Stomach (tissue), 9 donors: Measurements from ENCODE around the gene WNT4. TPM values are rescaled to one million over a fixed set of nuclear protein-coding genes. Genes with fewer than 3 reads are reported as not detected.
A peak's percentile ranks its signal among the peaks of the same experiment; 100 is the strongest.

Experiments used
- DNase-seq, 2 donors: peaks; one replicate each; pipeline versions ENCODE4 v3.0.0 to v3.0.0-alpha.2; 2013 to 2019
- H3K27ac ChIP-seq, 5 donors: fragments of 200-600 bp in 4 of 5; sonication (generic) in 4 of 5; one replicate each; pipeline ENCODE4 v1.5.1; 2013 to 2019; ENCODE audit warnings: mild to moderate bottlenecking in 1 of 5, moderate library complexity in 1 of 5
- H3K27me3 ChIP-seq, 3 donors: fragments of 200-600 bp; sonication (generic); one replicate each; pipeline ENCODE4 v1.5.1; 2017 to 2019; ENCODE audit warnings: mixed run types in 1 of 3
- H3K36me3 ChIP-seq, 4 donors: fragments of 200-600 bp; sonication (generic); 1 replicate in 3 of 4; 2 replicates in 1 of 4; pipeline ENCODE4 v1.5.1; 2016 to 2019
- H3K4me1 ChIP-seq, 4 donors: fragments of 200-600 bp; sonication (generic); one replicate each; pipeline ENCODE4 v1.5.1; 2016 to 2019
- H3K4me3 ChIP-seq, 4 donors: fragments of 200-600 bp; sonication (generic) in 3 of 4; one replicate each; pipeline ENCODE4 v1.5.1; 2016 to 2019; ENCODE audit warnings: mild to moderate bottlenecking in 1 of 4
- H3K9me3 ChIP-seq, 4 donors: fragments of 200-600 bp; sonication (generic); one replicate each; pipeline ENCODE4 v1.5.1; 2016 to 2019
- CTCF ChIP-seq, 7 experiments: fragments of 450-650 bp in 4 of 7; fragments of 200-600 bp in 3 of 7; sonication (generic) in 3 of 7; IDR thresholded peaks; one replicate each; pipeline ENCODE4 v1.5.1; 2016 to 2019; ENCODE audit warnings: antibody characterized with exemption in 7 of 7, control low read depth in 2 of 7, mild to moderate bottlenecking in 1 of 7
- EP300 ChIP-seq: sonication (generic); formaldehyde crosslinking; IDR thresholded peaks from one replicate; pipeline ENCODE4 v1.6.1; 2017; ENCODE audit warnings: antibody characterized with exemption
- POLR2A ChIP-seq, 4 donors: fragments of 450-650 bp; IDR thresholded peaks; one replicate each; pipeline ENCODE4 v1.6.1; 2016; ENCODE audit warnings: antibody characterized with exemption in 4 of 4, control low read depth in 2 of 4, mild to moderate bottlenecking in 1 of 4, moderate library complexity in 1 of 4
- POLR2AphosphoS5 ChIP-seq, 3 donors: sonication (generic); formaldehyde crosslinking; IDR thresholded peaks; one replicate each; pipeline ENCODE4 v1.6.1; 2016; ENCODE audit warnings: antibody characterized with exemption in 3 of 3
- WGBS, 5 donors: extraction: QIAGEN DNeasy Blood & Tissue Kit in 3 of 5; methylation state at CpG; one replicate each; pipeline versions ENCODE4 v1.1.5 to v1.1.7; 2013 to 2018; 5-methylcytosine and 5-hydroxymethylcytosine counted together
- intact Hi-C: fragments of 100-400 bp; cut with DNase I; formaldehyde crosslinking; loops from one replicate; pipeline ENCODE4 v1.15.1; 2023; ENCODE audit warnings: low total_unique reads
- polyA plus RNA-seq, 3 donors: library from polyadenylated mRNA; stranded (reverse); fragments of 200-250 nt; gene quantifications; one replicate each; pipeline ENCODE4 v1.2.3, GENCODE V29; 2013
- total RNA-seq, 5 donors: library from RNA; depleted of rRNA; stranded (reverse); fragments of >200 nt; gene quantifications; one replicate each; pipeline versions ENCODE4 v1.1.0 to v1.2.3, GENCODE V29; 2014 to 2016
- donor health status: healthy with polysubstance abuse.
- donor health status: Bipolar disorder and iron deficiency.
- donor health status: healthy.

Gene WNT4
- total and polyA plus RNA-seq, 8 donors = 0.58 to 10.0 (median 4.5) TPM

- Histone ChIP-seq H3K27me3 (peaks cover 0 to 4% (median 0%) of the 10 kb centered on the region in 3 donors), H3K9me3 (no peaks in the 10 kb centered on the region), H3K27ac (no peak overlapping the region), H3K4me3 (no peak overlapping the region), H3K4me1 (peaks cover 5 to 11% (median 11%) of the 10 kb centered on the region in 4 donors), H3K36me3 (peaks cover 0 to 8% (median under 1%) of the 10 kb centered on the region in 4 donors)
- no peak for DNase-seq
- intact Hi-C loops = no loop called here
- TF ChIP-seq POLR2AphosphoS5 (IDR thresholded peaks at IDR 0.05) = no peak
- TF ChIP-seq CTCF (IDR thresholded peaks at IDR 0.05) = no peak
- TF ChIP-seq POLR2A (IDR thresholded peaks at IDR 0.05) = no peak
- no peak for TF ChIP-seq EP300
- WGBS, 5 donors = 70 to 95% (median 94%) methylated on average over 3 of the region's 3 CpGs
Measured at GRCh38 chr1:22127731-22128130, 15.2 kb downstream of the WNT4 start.

- intact Hi-C loops = no loop called here
- peaks cover 0 to under 1% (median 0%) of the 10 kb centered on the region in 3 donors for H3K27me3 ChIP-seq
- H3K4me3 ChIP-seq = no peak overlapping the region
- peaks cover 0 to 8% (median 2%) of the 10 kb centered on the region in 4 donors for H3K36me3 ChIP-seq
- no peaks in the 10 kb centered on the region for H3K9me3 ChIP-seq
- TF ChIP-seq CTCF (IDR thresholded peaks at IDR 0.05) (no peak), POLR2AphosphoS5 (IDR thresholded peaks at IDR 0.05) (no peak), EP300 (no peak), POLR2A (IDR thresholded peaks at IDR 0.05) (no peak)
- 78 to 86% (median 80%) methylated on average over 6 of the region's 6 CpGs for WGBS, 5 donors
- DNase-seq = no peak
- H3K27ac ChIP-seq = no peak overlapping the region
- H3K4me1 ChIP-seq = peaks cover 4 to 6% (median 6%) of the 10 kb centered on the region in 4 donors
Measured at GRCh38 chr1:22127248-22127647, 15.6 kb downstream of the WNT4 start.

GRCh38 chr1:22126531-22126930, 16.4 kb downstream of the WNT4 start:
- Histone ChIP-seq H3K9me3 (no peaks in the 10 kb centered on the region), H3K27ac (no peak overlapping the region), H3K4me3 (no peak overlapping the region), H3K36me3 (peaks cover 0 to 10% (median 3%) of the 10 kb centered on the region in 4 donors), H3K4me1 (no peaks in the 10 kb centered on the region), H3K27me3 (no peaks in the 10 kb centered on the region)
- peak in 1 of 2 donors; percentile 51 for DNase-seq
- intact Hi-C loops = no loop called here
- TF ChIP-seq POLR2AphosphoS5 (IDR thresholded peaks at IDR 0.05) (no peak), CTCF (IDR thresholded peaks at IDR 0.05) (no peak), EP300 (no peak), POLR2A (IDR thresholded peaks at IDR 0.05) (no peak)
- WGBS, 5 donors = 77 to 91% (median 86%) methylated on average over 11 to 12 of the region's 12 CpGs

GRCh38 chr1:22124592-22125229, 18.2 kb downstream of the WNT4 start:
- intact Hi-C loops = no loop called here
- no peak for TF ChIP-seq POLR2AphosphoS5 (IDR thresholded peaks at IDR 0.05)
- TF ChIP-seq EP300 = no peak
- no peak for TF ChIP-seq POLR2A (IDR thresholded peaks at IDR 0.05)
- TF ChIP-seq CTCF (IDR thresholded peaks at IDR 0.05) = no peak
- H3K27me3 ChIP-seq = no peaks in the 10 kb centered on the region
- DNase-seq = no peak
- no peak overlapping the region for H3K27ac ChIP-seq
- no peaks in the 10 kb centered on the region for H3K9me3 ChIP-seq
- no peaks in the 10 kb centered on the region for H3K4me1 ChIP-seq
- peaks cover 0 to 23% (median 19%) of the 10 kb centered on the region in 4 donors for H3K36me3 ChIP-seq
- WGBS, 5 donors = 86 to 95% (median 93%) methylated on average over 7 to 8 of the region's 8 CpGs
- H3K4me3 ChIP-seq = no peak overlapping the region
